Measurements from ENCODE around the gene SMYD3.

Gene SMYD3

GRCh38 chr1:246216906-246217305, 290.2 kb downstream of the SMYD3 start:
- H2AFZ ChIP-seq (ENCODE audit: low read depth, low read length), result no peak overlapping the region
- DNase-seq (no peak), ATAC-seq (ENCODE audit: insufficient read depth, low read depth) (no peak)
- H3K27ac ChIP-seq (ENCODE audit: low read length), result no peak overlapping the region
- no peak overlapping the region for H3K4me2 ChIP-seq (ENCODE audit: insufficient read depth, low read length)
- H3K9ac ChIP-seq (ENCODE audit: low read depth, low read length), result no peak overlapping the region
- H3K4me3 ChIP-seq (ENCODE audit: low read depth in 1 of 2, low read length in 2 of 2), result no peak overlapping the region
- H3K27me3 ChIP-seq (ENCODE audit: insufficient read depth, low read length, poor library complexity), result no peaks in the 10 kb centered on the region
- H3K4me1 ChIP-seq (ENCODE audit: insufficient read depth, low read length), result peaks cover 19% of the 10 kb centered on the region
- no peaks in the 10 kb centered on the region for H4K20me1 ChIP-seq (ENCODE audit: insufficient read depth, low read length)
- H3K9me3 ChIP-seq (ENCODE audit: insufficient read depth, low read length, severe bottlenecking), result peaks cover 16% of the 10 kb centered on the region
- H3K79me2 ChIP-seq (ENCODE audit: insufficient read depth, low read length), result no peaks in the 10 kb centered on the region
- TF ChIP-seq CTCF (IDR thresholded peaks at IDR 0.05; ENCODE audit: borderline replicate concordance, extremely low read depth, low read length, poor library complexity, severe bottlenecking) (no peak), EZH2 (IDR thresholded peaks at IDR 0.05; ENCODE audit: borderline replicate concordance, low read depth, low read length, severe bottlenecking) (no peak)
- H3K36me3 ChIP-seq (ENCODE audit: insufficient read depth, low read length), result peaks cover 14% of the 10 kb centered on the region

GRCh38 chr1:246215510-246215903, 291.6 kb downstream of the SMYD3 start:
- Histone ChIP-seq H3K36me3 (ENCODE audit: insufficient read depth, low read length) (peaks cover 2% of the 10 kb centered on the region; the same call in 1 of the 2 replicates), H3K27me3 (ENCODE audit: insufficient read depth, low read length, poor library complexity) (no peaks in the 10 kb centered on the region), H3K9me3 (ENCODE audit: insufficient read depth, low read length, severe bottlenecking) (peaks cover 2% of the 10 kb centered on the region), H3K4me1 (ENCODE audit: insufficient read depth, low read length) (peaks cover 16% of the 10 kb centered on the region), H4K20me1 (ENCODE audit: insufficient read depth, low read length) (no peaks in the 10 kb centered on the region), H3K4me2 (ENCODE audit: insufficient read depth, low read length) (no peak overlapping the region), H3K4me3 (ENCODE audit: low read depth in 1 of 2, low read length in 2 of 2) (no peak overlapping the region), H3K9ac (ENCODE audit: low read depth, low read length) (no peak overlapping the region), H3K79me2 (ENCODE audit: insufficient read depth, low read length) (no peaks in the 10 kb centered on the region), H2AFZ (ENCODE audit: low read depth, low read length) (no peak overlapping the region), H3K27ac (ENCODE audit: low read length) (no peak overlapping the region)
- ATAC-seq (ENCODE audit: insufficient read depth, low read depth) (no peak), DNase-seq (no peak)
- TF ChIP-seq CTCF (IDR thresholded peaks at IDR 0.05; ENCODE audit: borderline replicate concordance, extremely low read depth, low read length, poor library complexity, severe bottlenecking), result no peak
- TF ChIP-seq EZH2 (IDR thresholded peaks at IDR 0.05; ENCODE audit: borderline replicate concordance, low read depth, low read length, severe bottlenecking), result no peak

- Histone ChIP-seq H4K20me1 (ENCODE audit: insufficient read depth, low read length) (no peaks in the 10 kb centered on the region), H3K27ac (ENCODE audit: low read length) (no peak overlapping the region), H3K4me3 (ENCODE audit: low read depth in 1 of 2, low read length in 2 of 2) (no peak overlapping the region), H3K9me3 (ENCODE audit: insufficient read depth, low read length, severe bottlenecking) (no peaks in the 10 kb centered on the region), H3K4me2 (ENCODE audit: insufficient read depth, low read length) (no peak overlapping the region), H3K9ac (ENCODE audit: low read depth, low read length) (no peak overlapping the region), H3K36me3 (ENCODE audit: insufficient read depth, low read length) (no peaks in the 10 kb centered on the region), H3K4me1 (ENCODE audit: insufficient read depth, low read length) (peaks cover 10% of the 10 kb centered on the region), H2AFZ (ENCODE audit: low read depth, low read length) (no peak overlapping the region), H3K79me2 (ENCODE audit: insufficient read depth, low read length) (no peaks in the 10 kb centered on the region), H3K27me3 (ENCODE audit: insufficient read depth, low read length, poor library complexity) (no peaks in the 10 kb centered on the region)
- ATAC-seq (ENCODE audit: insufficient read depth, low read depth), result no peak
- TF ChIP-seq EZH2 (IDR thresholded peaks at IDR 0.05; ENCODE audit: borderline replicate concordance, low read depth, low read length, severe bottlenecking) (no peak), CTCF (IDR thresholded peaks at IDR 0.05; ENCODE audit: borderline replicate concordance, extremely low read depth, low read length, poor library complexity, severe bottlenecking) (no peak)
- no peak for DNase-seq
Measured at GRCh38 chr1:246214708-246215509, 292.2 kb downstream of the SMYD3 start.

All from DND-41 (cell line).